GM18519 (cell line): ENCODE data around the gene ANKRD26.

Experiments
- ATAC-seq: cut with Tn5 transposase; IDR thresholded peaks from one replicate; pipeline ENCODE4 v1.9.1; 2021; ENCODE audit warnings: mild to moderate bottlenecking, moderate library complexity; ENCODE audit not compliant: unreplicated experiment, low FRiP score

Gene ANKRD26

GRCh38 chr10:27022048-27022447 is 78.2 kb downstream of the ANKRD26 start:
- no peak for ATAC-seq

DNA sequence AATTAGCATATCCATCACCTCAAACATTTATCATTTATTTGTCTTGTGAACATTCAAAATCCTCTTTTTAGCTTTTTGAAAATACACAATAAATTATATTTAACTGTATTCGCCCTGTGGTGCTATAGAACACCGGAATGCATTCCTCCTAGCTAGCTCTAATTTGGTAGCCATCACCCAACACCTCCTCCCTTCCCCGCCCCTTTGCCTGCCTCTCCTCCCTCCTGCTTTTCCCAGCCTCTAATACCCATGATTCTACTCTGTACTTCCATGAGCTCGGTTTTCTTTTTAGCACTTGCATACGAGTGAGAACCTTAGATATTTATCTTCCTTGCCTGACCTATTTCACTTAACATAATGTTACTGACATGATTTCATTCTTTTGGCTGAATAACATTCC is 80.1 kb downstream of the ANKRD26 start:
- no peak for ATAC-seq

DNA sequence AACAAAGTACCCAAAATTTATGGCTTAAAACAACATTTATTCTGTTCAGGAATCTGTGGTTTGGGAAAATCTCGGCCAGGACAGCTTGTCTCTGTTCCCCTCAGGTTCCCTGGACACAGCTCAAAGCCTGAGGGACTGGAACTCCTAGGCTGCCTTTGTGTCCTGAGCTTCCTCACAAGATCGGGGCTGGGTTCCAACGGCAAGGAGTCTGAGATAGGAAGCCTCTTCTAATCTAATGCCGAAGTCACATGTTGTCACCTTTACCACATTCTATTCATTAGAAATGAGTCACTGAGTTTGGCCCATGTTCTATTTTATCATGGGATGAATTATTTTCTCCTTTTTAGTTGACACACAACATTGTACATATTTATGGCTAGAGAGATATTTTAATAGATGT is 80.5 kb downstream of the ANKRD26 start:
- no peak for ATAC-seq

DNA sequence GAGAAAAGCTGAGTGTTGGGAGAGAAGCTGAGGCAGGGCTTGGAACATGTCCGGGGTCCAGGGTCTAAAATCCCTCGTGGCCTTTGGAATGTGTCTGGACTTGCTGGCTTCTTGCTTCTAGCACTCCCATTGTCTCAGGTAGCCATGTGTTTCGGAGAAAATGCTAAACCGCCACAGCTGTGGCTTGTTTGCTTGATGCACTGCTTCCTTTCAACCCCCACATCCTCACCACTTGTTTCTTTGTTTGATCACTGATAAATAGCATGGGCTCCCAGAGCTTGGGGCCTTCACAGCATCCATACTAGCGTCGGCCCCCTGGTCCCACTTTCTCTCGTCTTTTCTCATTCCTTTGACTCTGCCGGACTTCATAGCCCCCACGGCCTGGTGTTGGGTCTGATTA is 102.7 kb downstream of the ANKRD26 start:
- ATAC-seq, result no peak

DNA sequence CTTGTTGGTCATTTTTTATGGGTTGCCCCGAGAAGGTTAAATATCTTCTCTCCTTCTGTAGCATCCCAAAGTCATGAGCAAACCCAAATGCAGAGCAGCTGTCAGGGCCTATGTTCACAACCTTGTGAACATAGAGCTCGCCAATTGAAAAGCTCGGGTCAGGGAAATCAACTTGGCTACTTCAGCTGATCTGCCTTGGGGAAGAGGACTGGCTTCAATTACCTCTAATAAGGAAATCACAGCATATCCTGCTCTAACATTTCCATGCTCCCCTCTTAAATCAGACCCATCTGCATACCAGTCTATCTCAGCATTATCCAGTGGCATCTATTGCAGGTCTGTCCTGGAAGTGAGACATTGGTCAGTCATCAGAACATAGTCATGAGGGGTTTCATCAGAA is 105.6 kb downstream of the ANKRD26 start:
- ATAC-seq, result no peak

- no peak for ATAC-seq
Observed at GRCh38 chr10:26987851-26988250, 112.4 kb downstream of the ANKRD26 start.

- no peak for ATAC-seq
Observed at GRCh38 chr10:26983156-26983555, 117.1 kb downstream of the ANKRD26 start.

DNA sequence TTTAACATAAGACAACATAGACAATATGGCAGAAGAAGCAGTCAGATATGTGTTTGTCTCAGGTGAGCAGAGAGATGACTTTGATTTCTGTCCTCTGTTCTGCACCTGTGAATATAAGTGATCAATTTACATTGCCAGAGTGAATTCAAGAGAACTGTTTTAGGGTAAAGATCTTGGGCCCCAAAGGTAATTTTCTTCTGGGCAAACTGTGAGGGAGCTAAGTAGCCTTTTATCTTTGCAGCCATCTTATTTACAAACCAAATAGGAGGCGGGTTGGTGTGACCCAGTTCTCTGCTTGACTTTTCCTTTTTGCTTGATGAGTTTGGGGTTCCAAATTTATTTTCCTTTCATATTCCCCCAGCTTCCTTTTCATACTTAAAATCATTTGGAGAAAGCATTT is 118.2 kb downstream of the ANKRD26 start:
- no peak for ATAC-seq

- no peak for ATAC-seq
Observed at GRCh38 chr10:26981232-26981824, 119.0 kb downstream of the ANKRD26 start.

DNA sequence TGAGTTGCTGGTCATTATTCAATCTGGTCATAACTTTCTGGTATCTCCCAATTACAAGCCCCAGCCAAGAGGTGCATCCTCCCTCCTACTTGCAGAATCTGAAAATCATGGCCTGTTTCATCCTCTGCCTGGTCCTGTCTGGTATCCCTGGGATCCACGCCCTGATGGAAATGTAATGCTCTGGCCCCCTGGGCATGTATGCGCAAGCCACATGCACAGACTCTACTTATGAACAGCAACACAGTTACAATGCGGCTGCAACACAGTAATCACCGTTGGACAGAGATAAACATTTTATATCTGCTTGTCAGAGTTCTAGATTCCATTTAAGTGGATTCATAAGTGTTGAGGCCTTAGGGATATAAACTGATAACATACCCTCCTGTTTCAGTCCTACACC is 121.8 kb downstream of the ANKRD26 start:
- ATAC-seq, result no peak

DNA sequence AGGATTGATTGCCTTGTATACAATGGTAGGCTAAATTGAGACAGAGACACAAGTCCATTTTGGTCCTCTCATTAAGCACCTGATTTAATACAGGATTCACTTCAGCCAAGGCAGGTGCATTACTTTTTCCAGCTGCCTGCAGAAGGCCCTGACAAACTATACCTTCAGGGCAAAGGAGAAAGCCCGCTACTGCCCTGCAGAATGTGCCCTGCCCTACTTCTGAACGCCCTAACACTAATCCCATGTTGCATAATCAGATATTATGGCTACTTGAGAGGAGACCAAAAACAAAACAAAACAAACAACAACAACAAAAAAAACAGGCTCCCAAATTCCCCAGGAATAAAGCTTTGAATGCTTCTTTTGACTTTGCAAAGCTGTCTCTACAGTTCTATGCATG is 122.7 kb downstream of the ANKRD26 start:
- no peak for ATAC-seq

- ATAC-seq, result no peak
Observed at GRCh38 chr10:26970667-26971066, 129.6 kb downstream of the ANKRD26 start.

DNA sequence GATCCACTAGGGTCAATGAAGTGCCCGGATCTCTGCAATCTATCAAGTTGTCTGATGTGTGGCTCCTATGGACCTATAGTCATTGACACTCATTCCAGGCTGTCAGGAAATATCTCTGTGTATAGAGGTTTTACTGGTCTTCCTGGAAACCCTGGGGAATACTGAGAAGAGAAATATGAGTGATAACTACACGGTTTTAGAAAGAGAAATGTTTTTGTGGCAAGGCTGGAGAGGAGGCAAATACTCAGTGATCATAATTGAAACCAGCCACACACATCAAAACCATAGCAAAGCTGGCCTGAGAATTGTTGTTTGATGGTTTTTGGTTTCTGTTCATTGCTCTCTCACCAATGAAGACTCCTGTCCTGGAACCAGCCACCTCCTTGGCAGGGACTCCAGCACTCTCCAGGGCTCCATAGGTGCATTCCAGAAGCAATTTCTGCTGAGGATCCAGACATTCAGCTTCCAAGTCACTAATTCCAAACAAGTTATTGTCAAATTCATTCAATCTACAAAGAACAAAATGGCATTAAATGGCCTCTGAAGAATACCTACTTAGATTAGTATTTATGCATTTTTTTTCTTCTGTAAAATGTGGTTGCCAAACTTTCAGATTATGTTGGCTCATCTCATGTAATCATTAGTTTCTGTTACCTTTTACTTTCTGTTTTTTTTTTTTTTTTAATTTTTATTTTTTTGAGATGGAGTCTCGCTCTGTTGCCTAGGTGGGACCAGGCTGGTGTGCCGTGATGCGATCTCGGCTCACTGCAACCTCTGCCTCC is 131.0 kb downstream of the ANKRD26 start:
- peak; percentile 77 for ATAC-seq

GRCh38 chr10:26962835-26963234 is 137.5 kb downstream of the ANKRD26 start:
- no peak for ATAC-seq

GRCh38 chr10:26960308-26960707 is 140.0 kb downstream of the ANKRD26 start:
- ATAC-seq, result no peak

DNA sequence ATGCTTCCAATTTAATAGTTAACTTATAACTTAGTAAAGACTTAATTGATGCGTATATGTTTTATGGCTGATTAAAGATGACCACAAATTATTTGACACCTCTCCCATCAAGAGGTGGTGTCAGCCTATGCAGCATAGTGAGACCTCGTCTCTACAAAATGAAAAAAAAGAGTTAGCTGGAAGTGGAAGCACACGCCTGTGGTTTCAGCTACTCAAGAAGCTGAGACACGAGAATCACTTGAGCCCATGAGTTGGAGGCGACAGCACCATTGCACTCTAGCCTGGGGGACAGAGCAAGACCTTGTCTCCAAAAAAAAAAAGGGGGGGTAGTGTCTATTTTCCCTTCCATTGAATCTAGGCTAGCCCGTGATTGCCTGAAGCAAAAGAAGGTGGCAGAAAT is 140.5 kb downstream of the ANKRD26 start:
- no peak for ATAC-seq
